Right atrium auricular region (tissue), 2 donors: Measurements from ENCODE around the gene TUBB6. TPM values are rescaled to one million over a fixed set of nuclear protein-coding genes. Genes with fewer than 3 reads are reported as not detected.

Experiments used
- DNase-seq: peaks from one replicate; pipeline ENCODE4 v3.0.0-alpha.2; 2019; ENCODE audit warnings: low spot score
- H3K27ac ChIP-seq, 2 donors: fragments of 200-600 bp; sonication (generic); 1 replicate in 1 of 2; 2 replicates in 1 of 2; pipeline ENCODE4 v1.5.1; 2016 to 2019
- H3K27me3 ChIP-seq, 2 donors: fragments of 200-600 bp; sonication (generic); one replicate each; pipeline versions ENCODE4 v1.5.1 to v1.6.0; 2017 to 2019
- H3K36me3 ChIP-seq: fragments of 200-600 bp; sonication (generic); one replicate; pipeline ENCODE4 v1.5.1; 2016
- H3K4me1 ChIP-seq, 2 donors: fragments of 200-600 bp; sonication (generic); one replicate each; pipeline versions ENCODE4 v1.5.1 to v1.6.0; 2017 to 2019
- H3K4me3 ChIP-seq, 2 donors: fragments of 200-600 bp; sonication (generic); 1 replicate in 1 of 2; 2 replicates in 1 of 2; pipeline ENCODE4 v1.5.1; 2017 to 2019; ENCODE audit warnings: mild to moderate bottlenecking in 1 of 2, moderate library complexity in 1 of 2
- H3K9me3 ChIP-seq, 2 donors: fragments of 200-600 bp; sonication (generic); one replicate each; pipeline ENCODE4 v1.5.1; 2019
- total RNA-seq, 2 donors: library from RNA; depleted of rRNA; stranded (reverse); fragments of >200 nt; gene quantifications; one replicate each; pipeline ENCODE4 v1.1.0, GENCODE V29; 2016
- TF ChIP-seq, protein P1 (sequence below), 2 donors: fragments of 200-600 bp; sonication (generic); IDR thresholded peaks; one replicate each; pipeline ENCODE4 v1.5.1; 2019; ENCODE audit warnings: antibody characterized with exemption in 2 of 2

The TUBB6 gene
- total RNA-seq, 2 donors from 2014 or later: 158 to 337 TPM

DNA sequence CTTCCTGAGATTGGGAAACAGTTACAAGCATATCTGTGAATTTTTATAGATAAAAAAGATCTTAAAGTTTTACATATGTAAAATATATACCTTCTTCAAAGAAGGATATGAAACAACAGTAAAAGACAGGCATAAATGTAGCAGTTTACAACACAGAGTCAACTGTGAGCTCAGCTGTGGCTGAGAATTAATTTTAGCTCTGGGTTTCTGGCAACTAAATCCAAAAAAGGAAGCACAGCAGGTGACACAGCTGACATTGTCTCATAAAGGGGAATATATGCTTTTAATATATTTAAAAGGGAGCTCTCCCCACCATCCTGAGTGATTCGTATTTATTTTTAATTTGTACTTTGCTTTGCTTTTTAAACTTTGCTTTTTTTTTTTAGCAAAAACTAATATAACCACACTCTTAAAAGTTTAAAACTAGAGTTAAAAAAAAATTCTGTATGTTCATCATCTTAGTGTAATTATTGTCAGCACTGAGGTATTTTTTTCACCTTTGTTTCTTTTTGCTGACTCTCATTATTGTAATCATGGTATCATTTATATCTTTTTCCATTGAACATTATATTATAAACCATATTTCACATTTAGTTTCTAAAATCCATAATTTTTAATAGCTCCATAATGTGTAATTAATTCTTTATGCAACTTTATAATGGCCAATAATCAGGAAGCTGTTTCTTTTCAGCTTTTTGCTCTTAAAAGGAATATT, 6.7 kb downstream of the TUBB6 start:
- TF ChIP-seq, protein P1, sequence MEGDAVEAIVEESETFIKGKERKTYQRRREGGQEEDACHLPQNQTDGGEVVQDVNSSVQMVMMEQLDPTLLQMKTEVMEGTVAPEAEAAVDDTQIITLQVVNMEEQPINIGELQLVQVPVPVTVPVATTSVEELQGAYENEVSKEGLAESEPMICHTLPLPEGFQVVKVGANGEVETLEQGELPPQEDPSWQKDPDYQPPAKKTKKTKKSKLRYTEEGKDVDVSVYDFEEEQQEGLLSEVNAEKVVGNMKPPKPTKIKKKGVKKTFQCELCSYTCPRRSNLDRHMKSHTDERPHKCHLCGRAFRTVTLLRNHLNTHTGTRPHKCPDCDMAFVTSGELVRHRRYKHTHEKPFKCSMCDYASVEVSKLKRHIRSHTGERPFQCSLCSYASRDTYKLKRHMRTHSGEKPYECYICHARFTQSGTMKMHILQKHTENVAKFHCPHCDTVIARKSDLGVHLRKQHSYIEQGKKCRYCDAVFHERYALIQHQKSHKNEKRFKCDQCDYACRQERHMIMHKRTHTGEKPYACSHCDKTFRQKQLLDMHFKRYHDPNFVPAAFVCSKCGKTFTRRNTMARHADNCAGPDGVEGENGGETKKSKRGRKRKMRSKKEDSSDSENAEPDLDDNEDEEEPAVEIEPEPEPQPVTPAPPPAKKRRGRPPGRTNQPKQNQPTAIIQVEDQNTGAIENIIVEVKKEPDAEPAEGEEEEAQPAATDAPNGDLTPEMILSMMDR (IDR thresholded peaks at IDR 0.05): no peak
- Histone ChIP-seq H3K36me3 (peaks cover 30% of the 10 kb centered on the region), H3K27ac (peak overlapping the region; percentile 80 to 82), H3K4me3 (no peak overlapping the region), H3K4me1 (peaks cover 0 to 76% of the 10 kb centered on the region in 2 donors), H3K27me3 (no peaks in the 10 kb centered on the region), H3K9me3 (peaks cover 0 to 8% of the 10 kb centered on the region in 2 donors)
- no peak for DNase-seq

DNA sequence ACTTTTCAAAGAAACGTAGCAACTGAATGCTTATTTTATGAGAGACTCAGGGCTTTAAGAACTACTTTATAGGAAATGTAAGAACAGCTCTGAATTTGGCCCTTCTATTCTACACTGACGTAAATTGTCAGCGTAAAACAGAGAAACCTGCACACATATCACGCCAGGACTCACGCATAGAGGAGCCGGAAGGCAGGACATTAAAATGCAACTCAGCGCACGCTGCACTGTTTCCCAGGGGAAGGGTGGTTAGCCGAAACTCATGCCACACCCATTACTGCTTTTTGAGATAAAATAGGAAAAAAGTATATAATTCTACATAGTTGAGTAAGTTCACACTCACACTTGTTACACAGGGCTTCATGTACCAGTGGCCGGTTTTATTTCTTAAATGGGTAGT, 7.4 kb downstream of the TUBB6 start:
- peaks cover 36% of the 10 kb centered on the region for H3K36me3 ChIP-seq
- peak overlapping the region; percentile 80 to 82 for H3K27ac ChIP-seq
- no peak for DNase-seq
- no peaks in the 10 kb centered on the region for H3K27me3 ChIP-seq
- H3K4me3 ChIP-seq: no peak overlapping the region
- TF ChIP-seq, protein P1 (IDR thresholded peaks at IDR 0.05): no peak
- H3K9me3 ChIP-seq: peaks cover 0 to 8% of the 10 kb centered on the region in 2 donors
- peaks cover 0 to 69% of the 10 kb centered on the region in 2 donors for H3K4me1 ChIP-seq

DNA sequence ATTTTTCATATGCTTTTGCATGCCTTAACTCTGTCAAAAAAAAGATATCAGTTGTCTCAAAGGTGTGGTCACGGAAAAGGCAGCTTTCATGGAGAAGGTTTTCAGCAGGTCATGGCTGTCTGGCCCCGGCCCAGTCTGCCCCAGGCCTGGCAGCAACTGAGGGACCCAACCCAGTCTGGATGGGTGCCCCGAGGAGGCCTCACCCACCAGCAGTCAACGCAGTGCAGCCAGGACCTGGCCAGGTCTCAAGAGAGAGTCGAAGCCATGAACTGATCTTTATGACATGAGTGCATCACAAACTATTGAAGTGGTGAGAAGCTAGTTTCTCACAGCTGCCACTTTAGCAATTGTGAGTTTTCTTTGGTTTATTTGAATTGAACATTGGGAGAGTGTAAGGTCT, 7.9 kb downstream of the TUBB6 start:
- no peak for DNase-seq
- Histone ChIP-seq H3K4me1 (peaks cover 0 to 65% of the 10 kb centered on the region in 2 donors), H3K4me3 (no peak overlapping the region), H3K27me3 (no peaks in the 10 kb centered on the region), H3K36me3 (peaks cover 36% of the 10 kb centered on the region), H3K27ac (peak overlapping the region; percentile 80 to 82), H3K9me3 (peaks cover 0 to 8% of the 10 kb centered on the region in 2 donors)
- TF ChIP-seq, protein P1 (IDR thresholded peaks at IDR 0.05): no peak

DNA sequence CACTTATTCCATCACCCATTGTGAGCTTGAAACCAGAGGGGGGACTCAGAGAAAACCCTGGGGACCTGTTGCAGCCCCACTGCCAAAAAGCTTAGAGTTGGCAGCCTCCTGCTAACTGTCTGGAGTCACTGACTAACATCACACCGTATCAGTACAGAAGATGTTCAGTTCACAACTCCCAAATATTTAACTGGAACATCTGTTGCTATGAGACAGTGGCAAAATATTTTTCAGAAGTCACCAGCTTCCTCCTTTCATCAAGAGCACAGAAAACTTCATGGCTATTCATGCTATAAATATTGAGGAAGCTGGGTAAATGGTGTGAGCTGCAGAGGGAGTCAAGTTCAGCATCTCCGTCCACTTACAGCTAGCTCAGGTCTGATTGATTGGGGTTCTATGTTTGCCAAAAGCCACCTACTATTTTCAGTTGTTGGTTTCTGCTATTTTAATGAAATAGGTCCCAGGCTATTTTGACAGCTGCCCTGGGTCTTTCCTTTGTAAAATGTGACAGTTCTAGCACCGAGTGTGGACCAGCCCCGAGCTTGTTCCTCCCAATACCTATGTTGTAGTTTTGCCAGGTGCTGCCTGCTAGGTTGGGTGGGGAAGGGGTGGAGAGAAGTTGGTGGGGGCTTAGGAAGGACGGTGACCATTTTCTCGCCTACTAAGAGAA, 9.8 kb downstream of the TUBB6 start:
- TF ChIP-seq, protein P1 (IDR thresholded peaks at IDR 0.05): no peak
- Histone ChIP-seq H3K9me3 (no peaks in the 10 kb centered on the region), H3K36me3 (peaks cover 31% of the 10 kb centered on the region), H3K27ac (peak overlapping the region; percentile 80 to 82), H3K4me3 (no peak overlapping the region), H3K27me3 (no peaks in the 10 kb centered on the region), H3K4me1 (peaks cover 0 to 61% of the 10 kb centered on the region in 2 donors)
- DNase-seq: no peak

DNA sequence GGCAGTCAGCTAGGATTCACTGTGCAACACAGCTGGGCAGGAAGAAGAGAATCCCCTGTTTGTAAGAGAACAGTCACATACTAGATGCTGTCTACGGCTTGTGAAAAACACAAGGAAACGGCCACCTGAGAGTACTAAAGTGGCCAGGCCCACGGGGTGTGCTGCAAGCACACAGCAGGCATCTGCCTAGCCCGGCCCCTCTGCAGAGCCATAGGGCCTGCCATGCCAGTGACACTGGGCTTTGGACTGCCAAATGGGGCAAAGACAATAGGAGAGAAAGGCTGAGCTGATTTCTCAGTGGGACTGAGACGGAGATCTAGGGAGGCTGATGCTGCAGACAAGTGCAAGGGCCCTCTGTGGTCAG, 10.3 kb downstream of the TUBB6 start:
- H3K4me1 ChIP-seq: peaks cover 0 to 56% of the 10 kb centered on the region in 2 donors
- DNase-seq: no peak
- H3K36me3 ChIP-seq: peaks cover 32% of the 10 kb centered on the region
- H3K4me3 ChIP-seq: no peak overlapping the region
- no peaks in the 10 kb centered on the region for H3K27me3 ChIP-seq
- no peaks in the 10 kb centered on the region for H3K9me3 ChIP-seq
- peak overlapping the region; percentile 80 to 82 for H3K27ac ChIP-seq
- TF ChIP-seq, protein P1 (IDR thresholded peaks at IDR 0.05): no peak
